GM12878 (cell line): Measurements from ENCODE around the gene COX6A2. TPM values are rescaled to one million over a fixed set of nuclear protein-coding genes. Genes with fewer than 3 reads are reported as not detected.
A peak's percentile ranks its signal among the peaks of the same experiment; 100 is the strongest.

Source experiments
- CBFB ChIP-seq: IDR thresholded peaks from 2 replicates; pipeline ENCODE4 v1.6.1; 2016; ENCODE audit warnings: antibody characterized with exemption, low read depth
- CBX5 ChIP-seq: sonication (generic); IDR thresholded peaks from 2 replicates; pipeline ENCODE4 v1.6.1; 2016; ENCODE audit warnings: low read depth, moderate library complexity, mild to moderate bottlenecking, inconsistent platforms
- EED ChIP-seq: sonication (generic); IDR thresholded peaks from 2 replicates; pipeline ENCODE4 v1.6.1; 2016; ENCODE audit warnings: antibody characterized with exemption, low read depth
- EP300 ChIP-seq, 2 experiments: fragments of 150-350 bp in 1 of 2; IDR thresholded peaks; 2 replicates each; pipeline ENCODE4 v1.6.1; 2011 to 2012; ENCODE audit warnings: low read depth in 2 of 2, low read length in 2 of 2, borderline replicate concordance in 1 of 2, improper control_type of control experiment in 1 of 2, inconsistent platforms in 1 of 2; ENCODE audit not compliant: control insufficient read depth in 1 of 2
- ETV6 ChIP-seq, 2 experiments: fragments of 450-650 bp in 1 of 2; IDR thresholded peaks in 1 of 2; conservative IDR thresholded peaks in 1 of 2; 2 replicates each; pipeline ENCODE4 v1.6.1; 2014; ENCODE audit warnings: antibody characterized with exemption in 1 of 2, borderline replicate concordance in 1 of 2, low read depth in 1 of 2, mild to moderate bottlenecking in 1 of 2, moderate library complexity in 1 of 2
- FOS ChIP-seq: IDR thresholded peaks from 3 replicates; pipeline ENCODE4 v1.6.1; 2011; ENCODE audit warnings: borderline replicate concordance; ENCODE audit not compliant: insufficient read length; ENCODE audit errors: extremely low read depth
- KAT2A ChIP-seq: conservative IDR thresholded peaks from 2 replicates; pipeline ENCODE4 v1.6.1; 2011; ENCODE audit warnings: low read depth, low read length; ENCODE audit not compliant: control insufficient read depth
- KLF5 ChIP-seq: fragments of 450-650 bp; IDR thresholded peaks from 2 replicates; pipeline ENCODE4 v1.6.1; 2014; ENCODE audit warnings: mild to moderate bottlenecking; ENCODE audit not compliant: partially characterized antibody
- PML ChIP-seq: IDR thresholded peaks from 2 replicates; pipeline ENCODE4 v1.6.1; 2012; ENCODE audit warnings: low read length, inconsistent platforms
- PRDM15 ChIP-seq: fragments of 450-650 bp; formaldehyde crosslinking; IDR thresholded peaks from 2 replicates; pipeline ENCODE4 v1.4.0; 2020; ENCODE audit warnings: mild to moderate bottlenecking, moderate library complexity
- SKIL ChIP-seq: fragments of 450-650 bp; IDR thresholded peaks from 2 replicates; pipeline ENCODE4 v1.6.1; 2017; ENCODE audit warnings: mild to moderate bottlenecking, low read depth, inconsistent platforms; ENCODE audit not compliant: poor library complexity, severe bottlenecking
- USF1 ChIP-seq: IDR thresholded peaks from 2 replicates; pipeline ENCODE4 v1.6.1; 2011; ENCODE audit warnings: borderline replicate concordance, low read depth, mild to moderate bottlenecking, moderate library complexity, mixed read lengths, low read length; ENCODE audit not compliant: insufficient read depth; ENCODE audit errors: extremely low read length
- ZBTB11 ChIP-seq: fragments of 450-650 bp; formaldehyde crosslinking; IDR thresholded peaks from 2 replicates; pipeline ENCODE4 v1.5.0; 2022; ENCODE audit warnings: mild to moderate bottlenecking, missing genetic modification characterization
- ZNF274 ChIP-seq: IDR thresholded peaks from one replicate; pipeline ENCODE4 v1.8.0; 2011; ENCODE audit not compliant: insufficient read length, insufficient read depth
- polyA plus RNA-seq, 11 experiments: library from polyadenylated mRNA; depleted of rRNA in 4 of 11; unstranded in 6 of 11; stranded (reverse) in 5 of 11; fragments of >200 nt; fragmentation: Nextera tagmentation in 4 of 11; fragmentation: Illumina TruSeq in 1 of 11; extraction: Ambion mirVana in 4 of 11; extraction: Trizol in 1 of 11; gene quantifications; 1 replicate in 1 of 11; 2 replicates in 10 of 11; pipeline versions ENCODE4 v1.2.1 to v1.2.3, GENCODE V29; 2011 to 2016; ENCODE audit warnings: inconsistent platforms in 2 of 11, missing spikeins in 2 of 11, low read depth in 1 of 11
- total RNA-seq, 4 experiments: library from RNA; depleted of rRNA in 3 of 4; stranded (reverse); fragments of >200 nt in 3 of 4; fragmentation: Illumina TruSeq in 1 of 4; extraction: Trizol in 1 of 4; gene quantifications; 2 replicates each; pipeline versions ENCODE4 v1.2.1 to v1.2.3, GENCODE V29; 2013 to 2021

COX6A2 gene
- total and polyA plus RNA-seq, 10 of the 15 experiments (the other 5 are each of a cell fraction or from before 2014, with no cell fraction given), result not detected

- no peak for TF ChIP-seq USF1
- peak; percentile 61 to 76; a peak in 3 of 4 replicates for TF ChIP-seq EP300 (IDR thresholded peaks at IDR 0.05; ENCODE audit: borderline replicate concordance in 1 of 2, control insufficient read depth in 1 of 2, low read depth in 2 of 2, low read length in 2 of 2)
- TF ChIP-seq PML, result no peak
- TF ChIP-seq EED, result peak; percentile 64
- TF ChIP-seq KLF5, result no peak
- no peak for TF ChIP-seq PRDM15
- TF ChIP-seq SKIL, result peak; percentile 51
- TF ChIP-seq CBX5, result no peak
- no peak for TF ChIP-seq KAT2A
- TF ChIP-seq ZBTB11 (CRISPR knock-in tag), result no peak
- no peak for TF ChIP-seq ZNF274
- TF ChIP-seq ETV6 (conservative IDR thresholded peaks at IDR 0.05 in 1 of 2, IDR thresholded peaks at IDR 0.05 in 1 of 2; ENCODE audit: borderline replicate concordance in 1 of 2, low read depth in 1 of 2), result peak in 1 of 2 experiments; percentile 70; a peak in 1 of 4 replicates
- TF ChIP-seq CBFB, result no peak
- TF ChIP-seq FOS, result no peak
- TF ChIP-seq, all 136 proteins: peak for 25
Measured at GRCh38 chr16:31421587-31421986, 6.6 kb downstream of the COX6A2 start (continued).
